GM21423 (cell line): ENCODE results near the gene KIRREL2.
"Not testable (repeated sequence)": the region's sequence is repeated elsewhere in the genome, so short reads cannot be mapped to it uniquely, and the experiment has no call there.

Experiments
- ATAC-seq: cut with Tn5 transposase; IDR thresholded peaks from one replicate; pipeline ENCODE4 v1.9.1; 2021; ENCODE audit warnings: mild to moderate bottlenecking, moderate library complexity; ENCODE audit not compliant: unreplicated experiment

The KIRREL2 gene

GRCh38 chr19:35856546-35857149, at the start of gene KIRREL2:
Gene KIRREL2, plus strand, starts transcription at chr19:35856911. Its CDS starts 209 bp downstream, at chr19:35857120.
- ATAC-seq: no peak

- no peak for ATAC-seq
These were observed 49.1 kb upstream of the KIRREL2 start for GRCh38 chr19:35807633-35808032.

- no peak for ATAC-seq
These were observed 45.1 kb upstream of the KIRREL2 start for GRCh38 chr19:35811317-35812219.

GRCh38 chr19:35812220-35813042, 44.3 kb upstream of the KIRREL2 start, which contains the start of gene PRODH2:
Gene PRODH2, minus strand, starts transcription at chr19:35812845. Its CDS starts 40 bp downstream, at chr19:35812805.
- no peak for ATAC-seq

GRCh38 chr19:35813043-35813890, 43.4 kb upstream of the KIRREL2 start:
- no peak for ATAC-seq

- ATAC-seq: no peak
These were observed 40.4 kb upstream of the KIRREL2 start for GRCh38 chr19:35816262-35816661.

- no peak for ATAC-seq
These were observed 39.9 kb upstream of the KIRREL2 start for GRCh38 chr19:35816846-35817245.

- no peak for ATAC-seq
These were observed 38.3 kb upstream of the KIRREL2 start for GRCh38 chr19:35818445-35818844.

- no peak for ATAC-seq
These were observed 34.1 kb upstream of the KIRREL2 start for GRCh38 chr19:35822579-35822978.

GRCh38 chr19:35824150-35824549, 32.6 kb upstream of the KIRREL2 start:
- no peak for ATAC-seq

- no peak for ATAC-seq
These were observed 27.9 kb upstream of the KIRREL2 start for GRCh38 chr19:35828692-35829301.

GRCh38 chr19:35830986-35831385, 25.7 kb upstream of the KIRREL2 start:
- ATAC-seq: no peak

GRCh38 chr19:35832054-35832453, 24.7 kb upstream of the KIRREL2 start:
- ATAC-seq: no peak

- ATAC-seq: no peak
These were observed 22.7 kb upstream of the KIRREL2 start for GRCh38 chr19:35833972-35834371.

- ATAC-seq: not testable (repeated sequence)
These were observed 20.6 kb upstream of the KIRREL2 start for GRCh38 chr19:35836096-35836495.

- no peak for ATAC-seq
These were observed 14.6 kb upstream of the KIRREL2 start for GRCh38 chr19:35841961-35842595.

GRCh38 chr19:35842666-35843272, 13.9 kb upstream of the KIRREL2 start:
- no peak for ATAC-seq

- no peak for ATAC-seq
These were observed 12.8 kb upstream of the KIRREL2 start for GRCh38 chr19:35843676-35844481.
